LoVo (cell line): Measurements from ENCODE around the gene HSPB2.

ENCODE experiments used
- DNase-seq: peaks from one replicate; pipeline ENCODE4 v3.0.0-alpha.2; 2016; ENCODE audit warnings: low spot score

HSPB2 gene

DNA sequence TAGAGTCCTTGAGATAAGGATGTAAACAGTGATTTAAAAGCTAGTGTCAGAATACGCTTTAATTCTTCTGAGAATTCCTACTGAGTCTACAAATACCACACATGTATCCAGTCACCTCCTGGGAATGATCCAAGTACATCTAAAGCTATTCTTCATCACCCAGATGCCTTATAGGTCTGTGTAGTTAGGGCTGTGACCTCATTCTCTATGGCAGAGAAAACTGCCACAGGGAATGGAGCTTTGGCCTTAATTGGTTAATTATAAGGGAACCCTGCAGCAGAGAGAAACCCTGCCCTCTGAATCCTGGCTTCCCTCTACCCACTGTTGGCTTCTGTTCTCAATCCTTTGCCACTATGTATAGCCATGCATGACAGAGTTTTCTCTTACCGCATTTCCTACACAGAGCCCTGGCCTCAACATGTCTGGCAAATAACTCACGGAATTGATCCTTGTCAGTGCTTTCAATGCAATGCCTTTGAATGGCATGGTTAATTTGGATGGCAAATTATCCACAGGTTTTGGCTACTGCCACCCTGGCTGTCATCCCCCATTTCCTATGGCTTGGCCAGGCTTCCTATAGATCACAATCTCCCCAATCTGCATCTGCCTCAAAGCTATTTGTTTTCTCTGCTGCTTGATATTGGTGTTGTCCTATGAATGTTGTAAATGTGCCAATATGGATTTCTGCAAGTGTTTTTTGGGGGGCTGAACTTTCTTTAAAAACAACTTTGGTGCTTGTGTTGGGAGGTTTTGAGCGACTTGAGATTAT lies 27.5 kb downstream of the HSPB2 start:
- no peak for DNase-seq

DNA sequence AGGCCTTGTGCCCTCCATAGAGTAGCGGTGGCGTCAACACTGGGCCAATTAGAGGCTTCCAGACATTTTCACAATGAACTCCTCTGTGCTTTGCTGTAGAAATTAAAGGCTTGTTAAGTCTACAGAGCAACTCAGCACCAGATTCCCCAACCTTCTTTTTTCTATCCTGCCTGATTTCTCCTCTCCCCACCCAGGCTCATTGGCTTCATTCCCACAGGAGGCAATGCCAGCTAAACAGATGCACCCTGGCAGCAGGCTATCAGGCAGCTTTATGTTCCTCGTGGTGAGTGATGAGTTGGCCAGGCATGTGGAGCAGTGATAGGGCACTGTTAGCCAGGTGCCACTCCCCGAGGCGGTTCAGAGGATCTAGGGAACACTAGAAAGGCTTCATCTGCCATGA lies 29.4 kb downstream of the HSPB2 start:
- DNase-seq, result no peak

DNA sequence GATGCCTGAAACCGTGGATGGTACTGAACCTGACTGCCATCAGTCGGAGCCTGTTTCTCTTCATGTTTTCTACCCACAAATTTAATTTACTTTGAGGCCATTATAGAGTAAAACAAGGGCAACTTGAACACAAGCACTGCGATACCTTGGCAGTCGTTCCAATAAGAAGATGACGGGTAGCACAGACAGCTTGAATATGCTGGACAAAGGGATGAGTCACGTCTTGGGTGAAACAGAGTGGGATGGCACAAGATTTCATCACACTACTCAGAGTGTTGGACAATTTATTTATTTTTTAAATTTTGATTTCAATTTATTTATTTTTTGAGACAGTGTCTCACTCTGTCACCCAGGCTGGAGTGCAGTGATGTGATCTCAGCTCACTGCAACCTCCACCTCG lies 30.3 kb downstream of the HSPB2 start:
- no peak for DNase-seq

DNA sequence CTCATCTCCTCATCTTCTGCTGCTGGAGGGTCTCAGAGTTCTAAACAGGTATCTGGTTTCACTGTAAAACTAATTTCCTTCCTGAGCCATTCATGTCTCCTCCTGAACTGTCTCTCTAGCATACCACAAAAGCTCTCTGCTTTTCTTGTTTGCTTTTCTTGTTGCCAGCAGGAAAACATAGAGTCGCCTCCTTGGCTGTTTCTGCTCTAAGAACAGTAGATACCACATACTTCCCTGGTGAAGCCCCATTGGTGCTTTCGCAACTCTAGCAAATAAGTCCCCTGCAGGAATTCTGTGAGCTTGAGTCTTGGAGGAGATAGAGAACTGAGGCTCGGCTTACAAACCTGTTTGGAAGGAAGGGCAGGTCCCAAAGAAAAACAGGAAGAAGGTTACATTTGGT lies 31.6 kb downstream of the HSPB2 start:
- no peak for DNase-seq

DNA sequence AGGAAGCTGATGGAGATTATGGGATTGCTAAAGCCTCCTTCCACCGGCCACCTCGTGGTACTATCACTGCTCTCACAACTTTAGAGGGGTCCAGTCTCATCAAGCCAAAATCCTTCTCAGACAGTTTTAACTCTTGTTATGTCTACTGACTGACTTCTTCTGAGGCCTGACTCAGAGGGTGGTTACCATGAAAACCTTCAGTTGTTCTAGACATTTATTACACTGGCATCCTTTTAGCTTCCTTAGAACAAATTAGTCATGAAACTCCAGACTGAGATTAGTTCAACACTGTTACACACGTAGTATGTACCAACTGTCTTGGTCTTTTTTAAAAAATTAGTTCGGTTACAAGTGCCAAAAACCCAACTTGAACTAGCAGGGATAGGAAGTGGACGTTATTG lies 32.1 kb downstream of the HSPB2 start:
- no peak for DNase-seq

DNA sequence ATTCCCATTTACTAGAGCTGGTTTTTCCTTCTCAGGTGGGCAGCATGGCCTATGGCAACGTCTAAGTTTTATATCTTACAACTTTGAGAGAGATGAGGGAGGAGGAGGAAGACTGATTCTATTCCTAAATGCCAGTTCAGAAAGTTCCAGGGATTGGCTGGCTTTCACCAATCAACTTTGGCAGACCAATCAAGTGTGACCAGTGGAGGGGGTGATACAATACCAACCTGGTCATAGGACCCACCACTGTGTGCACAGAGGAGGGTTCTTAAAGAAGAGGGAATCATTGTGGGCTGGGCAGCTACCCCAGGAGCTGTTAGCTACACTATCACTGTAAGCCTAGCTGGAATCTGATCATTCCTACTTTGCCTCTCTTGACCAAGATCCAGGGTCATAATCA lies 32.7 kb downstream of the HSPB2 start:
- no peak for DNase-seq

DNA sequence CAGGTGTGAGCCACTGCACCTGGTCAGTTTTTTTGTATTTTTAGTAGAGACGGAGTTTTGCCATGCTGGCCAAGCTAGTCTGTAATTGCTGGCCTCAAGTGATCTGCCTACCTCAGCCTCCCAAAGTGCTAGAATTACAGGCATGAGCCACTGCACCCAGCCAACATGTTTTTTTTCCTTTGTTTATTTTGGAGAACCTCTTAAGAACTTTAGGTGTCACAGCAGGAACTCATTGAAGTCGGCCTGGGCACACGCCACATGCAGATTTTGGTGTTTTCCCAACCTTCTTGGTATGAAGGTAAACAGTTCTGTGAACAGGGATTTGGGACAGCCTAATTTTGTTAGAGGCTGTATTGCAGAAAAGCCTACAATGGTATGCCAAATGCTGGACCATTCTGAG lies 34.0 kb downstream of the HSPB2 start:
- no peak for DNase-seq

DNA sequence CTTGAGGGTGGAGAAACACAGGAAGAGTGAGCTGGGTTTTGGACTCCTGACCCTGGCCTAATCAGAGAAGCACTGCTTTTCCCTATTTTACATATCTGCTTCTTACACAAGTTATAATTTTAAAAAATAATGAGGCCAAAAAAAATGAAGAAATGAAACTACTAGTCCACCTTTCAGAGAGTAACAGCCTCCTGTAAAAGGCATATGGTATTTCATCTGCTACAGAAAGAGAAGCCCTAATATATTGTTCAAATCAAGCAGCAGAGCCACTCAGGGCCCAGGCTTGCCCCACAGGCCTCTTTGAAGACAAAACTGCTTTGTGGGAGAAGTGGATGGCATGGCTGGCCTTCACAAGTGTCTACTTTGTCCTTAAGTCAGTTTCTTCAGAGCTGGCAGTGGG lies 34.6 kb downstream of the HSPB2 start:
- DNase-seq, result no peak

DNA sequence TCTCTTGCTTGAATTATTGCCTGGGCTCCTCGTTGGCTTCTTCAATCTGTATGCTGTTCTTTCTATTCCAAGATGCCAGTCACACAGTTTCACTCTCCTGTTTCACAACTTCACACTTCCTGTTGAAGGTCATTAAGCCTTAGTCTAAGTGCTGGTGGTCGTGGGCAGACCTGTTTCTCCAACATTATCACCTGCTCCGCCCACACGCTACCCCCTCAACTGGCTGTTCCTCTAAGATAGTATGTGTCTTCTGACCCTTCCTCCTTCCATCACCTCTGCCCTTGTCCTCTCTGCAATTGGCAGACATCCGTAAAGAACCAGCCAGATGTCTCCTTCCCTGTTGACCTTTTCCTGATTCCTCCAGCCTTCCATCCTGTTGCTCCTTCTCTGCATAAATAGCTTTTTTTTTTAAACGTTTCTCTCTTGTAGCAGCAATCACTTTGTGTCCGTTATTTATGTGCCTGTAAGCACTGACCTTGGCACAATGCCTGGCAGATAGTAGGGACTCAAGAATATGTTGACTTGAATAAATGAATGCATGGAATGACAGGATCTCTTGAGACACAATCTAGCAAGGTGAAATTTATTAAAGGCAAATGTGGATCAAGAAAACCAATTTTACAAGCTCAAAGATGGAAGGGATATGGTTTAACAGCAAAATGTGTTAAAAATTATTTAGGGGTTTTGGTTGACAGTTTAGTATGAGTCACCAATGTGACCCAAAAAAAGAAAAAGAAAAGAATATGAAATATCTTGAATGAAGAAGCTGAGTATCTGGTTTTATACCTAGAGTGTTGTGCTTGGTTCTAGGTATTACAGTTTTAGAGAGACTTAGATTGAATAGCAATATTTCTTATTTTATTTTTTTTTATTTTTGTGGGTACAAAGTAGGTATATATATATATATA lies 37.2 kb downstream of the HSPB2 start:
- no peak for DNase-seq

DNA sequence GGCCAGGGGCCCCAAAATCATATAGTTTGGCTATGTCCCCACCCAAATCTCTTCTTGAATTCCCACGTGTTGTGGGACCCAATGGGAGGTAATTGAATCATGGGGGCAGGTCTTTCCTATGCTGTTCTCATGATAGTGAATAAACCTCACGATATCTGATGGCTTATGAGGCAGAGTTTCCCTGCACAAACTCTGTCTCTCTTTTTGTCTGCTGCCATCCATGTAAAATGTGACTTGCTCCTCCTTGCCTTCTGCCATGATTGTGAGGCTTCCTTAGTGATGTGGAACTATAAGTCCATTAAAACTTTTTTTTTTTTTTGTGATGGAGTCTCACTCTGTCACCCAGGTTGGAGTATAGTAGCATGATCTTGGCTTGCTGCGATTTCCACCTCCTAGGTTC lies 39.0 kb downstream of the HSPB2 start:
- DNase-seq, result no peak

DNA sequence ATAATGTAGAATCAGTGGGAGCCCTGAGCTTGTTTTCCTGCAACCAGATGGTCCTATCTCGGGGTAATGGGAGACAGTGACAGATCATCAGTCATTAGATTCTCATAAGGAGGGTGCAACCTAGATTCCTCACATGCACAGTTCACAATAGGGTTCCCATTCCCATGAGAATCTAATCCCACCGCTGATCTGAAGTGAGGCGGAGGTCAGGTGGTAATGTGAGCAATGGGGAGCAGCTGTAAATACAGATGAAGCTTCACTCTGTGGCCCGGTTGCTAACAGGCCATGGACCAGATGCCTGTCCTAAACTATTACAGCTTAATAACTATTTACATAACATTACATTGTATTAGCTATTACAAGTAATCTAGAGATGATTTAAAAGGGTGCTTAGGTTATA lies 41.6 kb downstream of the HSPB2 start:
- DNase-seq, result no peak

DNA sequence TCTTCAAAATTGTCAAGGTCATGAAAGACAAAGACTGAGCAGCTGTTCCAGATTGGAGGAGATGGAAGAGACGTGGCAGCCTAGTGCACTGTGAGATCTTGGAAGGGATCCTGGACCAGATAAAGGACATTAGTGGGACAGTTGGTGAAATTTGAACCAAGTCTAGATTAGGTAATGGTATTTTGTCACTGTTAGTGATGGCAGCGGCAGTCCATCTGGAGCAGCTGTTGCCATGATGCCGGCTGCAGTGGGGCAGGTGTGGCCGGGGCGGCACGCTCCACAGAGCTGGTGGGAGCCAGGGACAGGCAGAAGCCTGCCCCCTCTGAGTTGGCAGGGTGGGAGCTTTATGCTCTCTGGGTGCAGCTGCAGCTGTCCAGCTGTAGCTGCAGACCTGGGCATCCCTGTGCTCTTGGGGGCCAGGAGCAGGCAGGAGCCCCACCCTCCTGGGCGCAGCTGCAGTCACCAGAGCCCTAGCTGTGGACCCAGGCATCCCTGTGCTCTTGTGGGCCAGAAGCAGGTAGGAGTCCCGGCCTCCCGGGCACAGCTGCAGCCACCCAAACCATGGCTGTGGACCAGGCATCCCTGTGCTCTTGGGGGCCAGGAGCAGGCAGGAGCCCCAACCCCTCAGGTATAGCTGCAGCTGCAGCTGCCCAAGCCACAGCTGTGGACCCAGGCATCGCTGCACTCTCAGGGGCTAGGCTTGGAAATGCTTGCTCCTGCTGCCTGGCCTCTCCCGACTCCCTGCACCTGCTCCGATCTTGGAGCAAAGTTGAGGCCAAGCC lies 45.3 kb downstream of the HSPB2 start:
- DNase-seq, result no peak

DNA sequence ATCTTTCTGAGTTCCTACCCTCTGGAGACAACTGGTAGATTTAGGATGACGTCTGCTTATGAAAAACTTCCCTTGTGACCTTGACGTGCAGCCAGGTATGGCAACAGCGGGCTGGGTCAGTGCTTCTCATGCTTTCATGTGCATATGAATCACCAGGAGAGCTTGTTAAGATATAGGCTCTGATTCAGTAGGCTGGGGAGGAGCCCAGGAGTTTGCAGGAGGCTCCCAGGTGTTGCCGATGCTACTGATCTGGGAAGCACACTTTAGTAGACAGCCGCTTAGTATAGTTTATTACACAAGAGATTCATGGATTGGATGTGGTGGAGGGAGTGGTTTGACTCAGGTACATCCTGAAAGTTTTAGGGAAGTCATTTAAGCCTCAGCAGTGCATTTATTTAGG lies 48.4 kb downstream of the HSPB2 start:
- DNase-seq, result peak; percentile 56

DNA sequence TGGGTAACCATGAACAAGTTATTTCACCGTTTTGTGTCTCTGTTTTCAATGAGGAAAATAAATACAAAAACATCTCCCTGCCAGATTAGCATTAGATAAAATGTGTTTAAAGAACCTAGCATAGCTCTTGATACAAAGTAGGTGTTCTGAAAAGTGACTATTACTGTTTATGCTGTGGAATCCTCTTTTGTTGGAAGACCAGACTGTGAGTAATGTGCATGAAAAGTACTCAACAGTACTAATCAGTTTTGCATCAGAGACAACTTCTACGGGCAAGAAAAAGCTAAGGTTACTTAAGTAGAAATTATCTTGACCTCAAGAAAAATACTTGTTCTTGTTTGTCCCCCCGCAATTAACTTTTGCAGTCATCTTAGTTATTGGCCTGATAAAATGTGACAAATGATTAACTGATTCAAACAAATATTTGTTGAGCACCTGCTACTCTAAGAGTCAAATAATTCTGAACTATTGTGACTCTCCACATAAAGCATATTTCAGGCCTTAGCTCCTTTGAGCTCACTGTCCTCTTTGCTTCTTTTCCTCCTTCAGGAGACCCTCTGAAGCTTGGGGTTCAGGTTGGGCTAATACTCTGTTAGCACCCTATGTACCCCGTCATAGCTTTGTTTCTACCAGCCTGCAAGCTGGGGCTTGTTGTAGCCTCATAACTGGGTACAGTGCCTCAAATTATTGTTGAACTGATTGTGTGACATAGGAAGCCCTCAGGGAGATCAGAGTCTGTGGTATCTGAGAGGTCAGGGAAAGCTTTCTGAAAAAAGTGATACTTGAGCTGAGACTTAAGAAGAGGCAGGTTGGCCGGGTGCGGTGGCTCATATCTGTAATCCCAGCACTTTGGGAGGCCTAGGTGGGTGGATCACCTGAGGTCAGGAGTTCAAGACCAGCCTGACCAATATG lies 49.1 kb downstream of the HSPB2 start:
- DNase-seq, result no peak
